Esophagus muscularis mucosa (tissue), 4 donors: ENCODE data around the gene GLI3. TPM values are rescaled to one million over a fixed set of nuclear protein-coding genes. Genes with fewer than 3 reads are reported as not detected.

Source experiments
- DNase-seq: peaks from one replicate; pipeline ENCODE4 v3.0.0-alpha.2; 2017; ENCODE audit errors: extremely low spot score
- H3K27ac ChIP-seq, 4 donors: fragments of 200-600 bp; sonication (generic); replicated peaks in 1 of 4; 1 replicate in 3 of 4; 2 replicates in 1 of 4; pipeline ENCODE4 v1.5.1; 2016 to 2019; ENCODE audit warnings: mild to moderate bottlenecking in 1 of 4
- H3K27me3 ChIP-seq, 4 donors: fragments of 200-600 bp; sonication (generic); one replicate each; pipeline versions ENCODE4 v1.5.1 to v1.6.0; 2016 to 2019
- H3K36me3 ChIP-seq, 4 donors: fragments of 200-600 bp; sonication (generic); one replicate each; pipeline ENCODE4 v1.5.1; 2016 to 2019
- H3K4me1 ChIP-seq, 4 donors: fragments of 200-600 bp; sonication (generic); one replicate each; pipeline ENCODE4 v1.5.1; 2016 to 2019
- H3K4me3 ChIP-seq, 4 donors: fragments of 200-600 bp; sonication (generic); 1 replicate in 2 of 4; 2 replicates in 2 of 4; pipeline ENCODE4 v1.5.1; 2016 to 2019; ENCODE audit warnings: mild to moderate bottlenecking in 4 of 4, moderate library complexity in 1 of 4
- H3K9me3 ChIP-seq, 4 donors: fragments of 200-600 bp; sonication (generic); 1 replicate in 3 of 4; 2 replicates in 1 of 4; pipeline ENCODE4 v1.5.1; 2016 to 2019
- EP300 ChIP-seq: sonication (generic); formaldehyde crosslinking; IDR thresholded peaks from one replicate; pipeline ENCODE4 v1.6.1; 2017; ENCODE audit warnings: antibody characterized with exemption
- POLR2A ChIP-seq: fragments of 450-650 bp; IDR thresholded peaks from one replicate; pipeline ENCODE4 v1.6.1; 2017; ENCODE audit warnings: antibody characterized with exemption, moderate library complexity, mild to moderate bottlenecking, low read depth
- POLR2AphosphoS5 ChIP-seq, 2 donors: sonication (generic); formaldehyde crosslinking; IDR thresholded peaks; one replicate each; pipeline ENCODE4 v1.6.1; 2017; ENCODE audit warnings: antibody characterized with exemption in 2 of 2
- WGBS: methylation state at CpG from one replicate; pipeline ENCODE4 v1.1.5; 2018; 5-methylcytosine and 5-hydroxymethylcytosine counted together
- intact Hi-C: fragments of 100-400 bp; cut with DNase I; formaldehyde crosslinking; loops from one replicate; pipeline ENCODE4 v1.15.1; 2023
- total RNA-seq, 4 donors: library from RNA; depleted of rRNA; stranded (reverse); fragments of >200 nt; gene quantifications; one replicate each; pipeline versions ENCODE4 v1.1.0 to v1.2.1, GENCODE V29; 2016
- TF ChIP-seq, protein P1 (sequence below), 3 experiments: fragments of 200-600 bp in 2 of 3; fragments of 450-650 bp in 1 of 3; sonication (generic) in 2 of 3; IDR thresholded peaks; one replicate each; pipeline ENCODE4 v1.5.1; 2017 to 2019; ENCODE audit warnings: antibody characterized with exemption in 3 of 3, mild to moderate bottlenecking in 2 of 3, moderate library complexity in 1 of 3

Gene GLI3
- total RNA-seq, 4 donors from 2014 or later: 11.7 to 17.8 (median 13.3) TPM

DNA sequence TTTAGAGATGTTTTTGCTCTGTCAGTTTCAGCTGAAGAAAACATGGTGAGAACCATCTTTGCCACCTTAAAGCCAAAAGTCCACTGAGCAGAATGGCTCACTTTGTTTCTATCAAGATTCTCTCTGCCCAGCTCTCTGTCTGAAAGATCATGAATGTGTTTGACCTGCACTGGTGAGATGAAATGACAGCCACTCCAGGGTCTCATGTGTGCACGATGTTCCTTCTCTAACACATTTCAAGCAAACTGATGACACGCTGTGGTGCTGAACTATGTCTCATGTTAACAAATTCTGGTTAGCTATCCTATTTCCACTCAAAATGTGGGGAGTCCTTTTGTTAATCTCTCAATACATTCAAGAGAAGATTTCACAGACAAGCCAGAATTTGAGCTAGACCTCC is 260.6 kb downstream of the GLI3 start:
- 89% methylated on average over 2 of the region's 2 CpGs for WGBS
- Histone ChIP-seq H3K27ac (peak overlapping the region in 3 of 4 donors; percentile 9 to 29 (median 20)), H3K4me1 (peaks cover 16 to 60% (median 48%) of the 10 kb centered on the region in 4 donors), H3K36me3 (peaks cover 0 to 29% (median 13%) of the 10 kb centered on the region in 4 donors), H3K27me3 (no peaks in the 10 kb centered on the region), H3K9me3 (no peaks in the 10 kb centered on the region), H3K4me3 (no peak overlapping the region)
- DNase-seq: no peak
- no peak for TF ChIP-seq EP300
- TF ChIP-seq POLR2AphosphoS5 (IDR thresholded peaks at IDR 0.05): no peak
- no peak for TF ChIP-seq POLR2A
- TF ChIP-seq, protein P1, sequence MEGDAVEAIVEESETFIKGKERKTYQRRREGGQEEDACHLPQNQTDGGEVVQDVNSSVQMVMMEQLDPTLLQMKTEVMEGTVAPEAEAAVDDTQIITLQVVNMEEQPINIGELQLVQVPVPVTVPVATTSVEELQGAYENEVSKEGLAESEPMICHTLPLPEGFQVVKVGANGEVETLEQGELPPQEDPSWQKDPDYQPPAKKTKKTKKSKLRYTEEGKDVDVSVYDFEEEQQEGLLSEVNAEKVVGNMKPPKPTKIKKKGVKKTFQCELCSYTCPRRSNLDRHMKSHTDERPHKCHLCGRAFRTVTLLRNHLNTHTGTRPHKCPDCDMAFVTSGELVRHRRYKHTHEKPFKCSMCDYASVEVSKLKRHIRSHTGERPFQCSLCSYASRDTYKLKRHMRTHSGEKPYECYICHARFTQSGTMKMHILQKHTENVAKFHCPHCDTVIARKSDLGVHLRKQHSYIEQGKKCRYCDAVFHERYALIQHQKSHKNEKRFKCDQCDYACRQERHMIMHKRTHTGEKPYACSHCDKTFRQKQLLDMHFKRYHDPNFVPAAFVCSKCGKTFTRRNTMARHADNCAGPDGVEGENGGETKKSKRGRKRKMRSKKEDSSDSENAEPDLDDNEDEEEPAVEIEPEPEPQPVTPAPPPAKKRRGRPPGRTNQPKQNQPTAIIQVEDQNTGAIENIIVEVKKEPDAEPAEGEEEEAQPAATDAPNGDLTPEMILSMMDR (IDR thresholded peaks at IDR 0.05): no peak
- intact Hi-C loops: loop anchor here (5.0 to 10.0 kb wide), 5 partner anchors 34 to 856 kb away; partner anchors contain the start of gene GLI3

DNA sequence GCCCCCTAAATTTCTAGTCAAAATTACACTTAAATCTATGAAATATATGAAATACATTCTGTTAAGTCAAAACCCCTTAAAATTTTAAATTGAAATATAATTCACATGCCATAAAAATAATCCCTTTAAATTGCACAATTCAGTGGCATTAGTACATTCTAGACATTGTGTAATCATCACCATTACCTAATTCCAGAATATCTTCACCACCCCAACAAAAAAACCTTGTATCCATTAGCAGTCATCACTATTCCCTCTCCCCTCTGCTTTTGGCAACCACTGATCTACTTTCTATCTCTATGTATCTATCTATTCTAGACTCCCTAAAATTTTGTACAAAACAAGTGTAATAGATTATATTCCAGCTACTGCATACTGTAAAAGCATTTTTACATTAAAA is 261.2 kb downstream of the GLI3 start:
- intact Hi-C loops: loop anchor here (5.0 to 10.0 kb wide), 5 partner anchors 34 to 856 kb away; partner anchors contain the start of gene GLI3
- TF ChIP-seq POLR2A (no peak), POLR2AphosphoS5 (IDR thresholded peaks at IDR 0.05) (no peak), EP300 (no peak)
- TF ChIP-seq, protein P1 (IDR thresholded peaks at IDR 0.05): no peak
- H3K9me3 ChIP-seq: no peaks in the 10 kb centered on the region
- no peak overlapping the region for H3K4me3 ChIP-seq
- peaks cover 16 to 55% (median 42%) of the 10 kb centered on the region in 4 donors for H3K4me1 ChIP-seq
- peaks cover 0 to 33% (median 13%) of the 10 kb centered on the region in 4 donors for H3K36me3 ChIP-seq
- DNase-seq: no peak
- H3K27me3 ChIP-seq: no peaks in the 10 kb centered on the region
- peak overlapping the region in 1 of 4 donors; percentile 21 for H3K27ac ChIP-seq

DNA sequence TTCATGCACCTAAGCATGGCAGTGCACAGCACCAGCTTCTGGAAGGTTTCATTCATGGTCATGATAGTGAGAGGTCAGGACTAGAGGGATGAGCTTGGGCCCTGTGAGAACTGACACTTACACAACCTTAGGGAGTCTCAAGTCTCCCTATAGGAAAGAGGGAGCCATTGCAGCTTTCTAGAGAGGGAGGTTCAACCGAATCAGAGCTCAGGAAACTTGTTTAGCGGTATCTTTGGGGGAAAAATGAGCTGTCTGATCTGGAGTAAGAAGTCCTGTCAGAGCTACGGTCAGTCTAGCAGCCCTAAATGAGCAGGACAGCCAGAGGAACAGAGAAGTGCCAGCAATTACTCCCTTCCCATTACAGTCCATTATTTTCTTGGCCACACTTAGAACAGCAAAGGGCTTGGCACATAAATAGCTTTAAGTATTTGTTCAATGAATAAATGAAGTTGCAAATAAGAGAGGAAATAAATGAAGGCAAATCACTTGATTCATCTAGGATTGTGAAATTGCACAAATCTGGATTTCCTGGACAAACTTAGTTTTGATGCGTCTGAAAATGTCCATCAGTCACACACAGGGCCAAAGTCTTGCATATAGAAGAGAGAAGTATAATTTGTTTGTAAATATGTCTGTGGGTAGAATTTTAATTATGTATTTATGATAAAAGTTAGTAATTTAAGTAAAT is 262.0 kb downstream of the GLI3 start:
- no peak for DNase-seq
- intact Hi-C loops: loop anchor here (5.0 to 10.0 kb wide), 5 partner anchors 33 to 857 kb away; partner anchors contain the start of gene GLI3
- TF ChIP-seq EP300: no peak
- no peak for TF ChIP-seq POLR2AphosphoS5 (IDR thresholded peaks at IDR 0.05)
- TF ChIP-seq, protein P1 (IDR thresholded peaks at IDR 0.05): no peak
- no peak for TF ChIP-seq POLR2A
- Histone ChIP-seq H3K27ac (peak overlapping the region in 2 of 4 donors; percentile 15 to 21), H3K9me3 (no peaks in the 10 kb centered on the region), H3K4me3 (no peak overlapping the region), H3K4me1 (peaks cover 12 to 46% (median 34%) of the 10 kb centered on the region in 4 donors), H3K27me3 (no peaks in the 10 kb centered on the region), H3K36me3 (peaks cover 0 to 33% (median 13%) of the 10 kb centered on the region in 4 donors)
- 65% methylated on average over 4 of the region's 4 CpGs for WGBS

DNA sequence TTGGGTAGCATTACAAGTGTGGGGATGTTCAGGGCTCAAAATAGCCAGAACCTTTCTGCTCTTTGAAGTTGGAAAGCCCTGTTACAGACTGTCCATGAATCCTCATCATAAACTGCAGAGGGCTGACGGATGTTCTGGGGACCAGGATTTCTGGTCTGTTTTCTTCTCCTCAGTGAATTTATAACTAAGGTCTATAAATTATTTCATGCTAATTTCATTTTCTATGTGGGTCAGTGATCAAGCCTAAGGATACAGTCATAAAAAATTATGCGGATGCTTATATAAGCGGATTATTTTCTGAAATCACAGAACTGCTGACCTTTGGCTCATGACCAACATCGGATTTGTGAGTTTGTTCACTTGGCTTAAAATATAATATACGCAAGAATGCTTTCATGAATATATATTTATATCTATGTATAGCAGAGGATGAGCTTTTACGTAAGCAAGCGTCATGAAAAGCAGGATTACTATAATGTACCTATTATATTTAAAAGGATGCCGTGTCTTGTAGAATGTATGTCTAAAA is 263.7 kb downstream of the GLI3 start:
- TF ChIP-seq EP300 (no peak), POLR2A (no peak), POLR2AphosphoS5 (IDR thresholded peaks at IDR 0.05) (no peak)
- TF ChIP-seq, protein P1 (IDR thresholded peaks at IDR 0.05): no peak
- Histone ChIP-seq H3K27me3 (no peaks in the 10 kb centered on the region), H3K27ac (no peak overlapping the region), H3K4me3 (no peak overlapping the region), H3K36me3 (peaks cover 0 to 37% (median 12%) of the 10 kb centered on the region in 4 donors), H3K4me1 (peaks cover 11 to 34% (median 18%) of the 10 kb centered on the region in 4 donors), H3K9me3 (no peaks in the 10 kb centered on the region)
- DNase-seq: no peak
- 88% methylated on average over 8 of the region's 8 CpGs for WGBS
- intact Hi-C loops: loop anchor here (10.0 kb wide), 2 partner anchors 262 to 602 kb away; partner anchors contain the start of gene GLI3
